HG03558 (cell line): Measurements from ENCODE around the gene RNF4.

Experiments
- ATAC-seq: cut with Tn5 transposase; IDR thresholded peaks from one replicate; pipeline ENCODE4 v1.9.1; 2021; ENCODE audit warnings: moderate number of reproducible peaks; ENCODE audit not compliant: unreplicated experiment; ENCODE audit errors: extremely low read depth

The RNF4 gene

GRCh38 chr4:2436761-2437474, 32.0 kb upstream of the RNF4 start:
- no peak for ATAC-seq

- no peak for ATAC-seq
Measured at GRCh38 chr4:2437475-2438215, 31.3 kb upstream of the RNF4 start.

GRCh38 chr4:2438822-2439718, 29.8 kb upstream of the RNF4 start:
- no peak for ATAC-seq

- peak; percentile 52 for ATAC-seq
Measured at GRCh38 chr4:2441393-2442174, 27.3 kb upstream of the RNF4 start.

- no peak for ATAC-seq
Measured at GRCh38 chr4:2442175-2442993, 26.5 kb upstream of the RNF4 start.

- ATAC-seq = no peak
Measured at GRCh38 chr4:2443061-2443730, 25.7 kb upstream of the RNF4 start.

- no peak for ATAC-seq
Measured at GRCh38 chr4:2443956-2444740, 24.8 kb upstream of the RNF4 start.

- ATAC-seq = no peak
Measured at GRCh38 chr4:2445130-2445529, 23.8 kb upstream of the RNF4 start.

GRCh38 chr4:2445571-2445970, 23.3 kb upstream of the RNF4 start:
- no peak for ATAC-seq

GRCh38 chr4:2446656-2447564, 22.0 kb upstream of the RNF4 start:
- ATAC-seq = no peak

- no peak for ATAC-seq
Measured at GRCh38 chr4:2448589-2448988, 20.3 kb upstream of the RNF4 start.

- no peak for ATAC-seq
Measured at GRCh38 chr4:2449051-2449450, 19.9 kb upstream of the RNF4 start.

GRCh38 chr4:2449511-2450392, 19.2 kb upstream of the RNF4 start:
- no peak for ATAC-seq

GRCh38 chr4:2450394-2451035, 18.4 kb upstream of the RNF4 start:
- ATAC-seq = no peak

- ATAC-seq = no peak
Measured at GRCh38 chr4:2451036-2451520, 17.8 kb upstream of the RNF4 start.
